T-helper 17 cell (primary cell): Measurements from ENCODE around the gene MMP19. TPM values are rescaled to one million over a fixed set of nuclear protein-coding genes. Genes with fewer than 3 reads are reported as not detected.

Experiments used
- ATAC-seq: fragments of 150-1000 bp; cut with Tn5 transposase; 2 replicates; pipeline ENCODE4 v1.10.0; 2021; ENCODE audit warnings: mild to moderate bottlenecking, moderate library complexity
- DNase-seq, 3 donors: peaks; one replicate each; pipeline versions ENCODE4 v3.0.0 to v3.0.0-alpha.2; 2020 to 2021
- H3K9me3 ChIP-seq: one replicate; pipeline ENCODE4 v1.7.0; 2013; ENCODE audit warnings: low read length, mild to moderate bottlenecking; ENCODE audit not compliant: control insufficient read depth, poor library complexity, severe bottlenecking
- H3K27ac Mint-ChIP-seq: one replicate; pipeline ENCODE4 v1.8.0; 2022; ENCODE audit warnings: mild to moderate bottlenecking, moderate library complexity, mixed read lengths
- H3K27me3 Mint-ChIP-seq: one replicate; pipeline ENCODE4 v1.8.0; 2022; ENCODE audit warnings: mixed read lengths
- H3K36me3 Mint-ChIP-seq: one replicate; pipeline ENCODE4 v1.8.0; 2022; ENCODE audit warnings: low read depth, mixed read lengths
- H3K4me1 Mint-ChIP-seq: one replicate; pipeline ENCODE4 v1.8.0; 2022; ENCODE audit warnings: mild to moderate bottlenecking, mixed read lengths
- H3K4me3 Mint-ChIP-seq: one replicate; pipeline ENCODE4 v1.8.0; 2022; ENCODE audit warnings: mild to moderate bottlenecking, moderate library complexity, mixed read lengths
- total RNA-seq, 4 donors: library from RNA in 2 of 4; stranded (reverse) in 2 of 4; gene quantifications; one replicate each; pipeline ENCODE4 v1.2.3 and lab custom pipeline; 2022 to 2026

The MMP19 gene
- total RNA-seq, 2 donors from 2014 or later = not detected

- Mint-ChIP-seq H3K27ac (no peak within 1 kb of the TSS), H3K36me3 (peaks cover 7% of the 10 kb centered on the region), H3K27me3 (no peaks in the 10 kb centered on the region), H3K4me1 (peaks cover 21% of the 10 kb centered on the region), H3K4me3 (no peak within 1 kb of the TSS)
- no peaks in the 10 kb centered on the region for H3K9me3 ChIP-seq
- DNase-seq (peak; percentile 85 to 93 (median 87)), ATAC-seq (peak; percentile 93)
Measured at GRCh38 chr12:55817345-55818139, 25.2 kb downstream of the MMP19 start, which contains the start of the genes ORMDL2 and SARNP. Gene ORMDL2, plus strand, starts transcription at chr12:55818041. Its CDS starts 959 bp downstream, at chr12:55819000. Gene SARNP, minus strand, starts transcription at chr12:55817724. Its CDS starts 23 bp downstream, at chr12:55817701.

DNA sequence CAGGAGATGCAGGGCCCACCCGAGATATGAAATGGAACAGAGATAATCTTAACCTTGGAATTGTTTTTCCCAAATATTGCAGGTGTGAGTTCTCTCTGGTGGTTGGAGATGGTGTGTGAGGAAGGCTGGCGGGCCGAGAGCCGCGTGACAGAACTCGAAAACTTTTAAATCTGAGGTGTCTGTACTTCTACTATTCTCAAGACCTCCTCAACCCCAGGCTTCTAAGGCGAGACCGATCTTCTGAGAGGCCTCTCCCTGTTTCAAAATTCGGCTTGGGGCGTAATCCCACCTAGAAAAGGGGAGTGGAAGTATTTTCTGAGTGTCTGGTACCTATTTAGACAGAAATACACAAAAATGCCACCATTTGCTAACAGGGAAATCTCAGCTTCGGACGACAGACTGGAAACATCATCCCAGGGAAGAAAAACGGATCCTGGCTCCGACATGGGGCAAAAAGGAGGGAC lies 25.8 kb downstream of the MMP19 start:
- ATAC-seq (no peak), DNase-seq (no peak)
- Mint-ChIP-seq H3K27me3 (no peaks in the 10 kb centered on the region), H3K27ac (no peak overlapping the region), H3K4me1 (peaks cover 28% of the 10 kb centered on the region), H3K36me3 (peaks cover 9% of the 10 kb centered on the region), H3K4me3 (no peak overlapping the region)
- H3K9me3 ChIP-seq = no peaks in the 10 kb centered on the region

DNA sequence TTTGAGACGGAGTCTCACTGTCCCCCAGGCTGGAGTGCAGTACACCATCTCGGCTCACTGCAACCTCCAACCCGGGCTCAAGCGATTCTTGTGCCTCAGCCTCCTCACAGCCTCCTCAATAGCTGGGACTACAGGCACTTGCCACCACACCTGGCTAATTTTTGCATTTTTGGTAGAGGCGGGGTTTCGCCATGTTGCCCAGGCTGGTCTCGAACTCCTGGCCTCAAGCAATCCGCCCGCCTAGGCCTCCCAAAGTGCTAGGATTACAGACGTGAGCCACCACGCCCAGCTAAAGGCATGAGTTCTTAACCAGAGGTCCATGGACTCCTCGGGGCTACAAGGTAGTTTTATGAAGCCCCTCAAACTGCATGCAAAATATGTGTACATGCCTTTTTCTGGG lies 27.3 kb downstream of the MMP19 start:
- H3K4me3 Mint-ChIP-seq = no peak overlapping the region
- H3K4me1 Mint-ChIP-seq = peaks cover 35% of the 10 kb centered on the region
- ATAC-seq (no peak), DNase-seq (no peak)
- no peaks in the 10 kb centered on the region for H3K27me3 Mint-ChIP-seq
- H3K9me3 ChIP-seq = no peaks in the 10 kb centered on the region
- H3K36me3 Mint-ChIP-seq = peaks cover 9% of the 10 kb centered on the region
- H3K27ac Mint-ChIP-seq = no peak overlapping the region

- Mint-ChIP-seq H3K27me3 (no peaks in the 10 kb centered on the region), H3K4me1 (peaks cover 35% of the 10 kb centered on the region), H3K36me3 (peaks cover 9% of the 10 kb centered on the region), H3K27ac (no peak overlapping the region), H3K4me3 (no peak overlapping the region)
- no peak for DNase-seq
- H3K9me3 ChIP-seq = no peaks in the 10 kb centered on the region
- ATAC-seq = no peak
Measured at GRCh38 chr12:55814257-55814656, 28.5 kb downstream of the MMP19 start.

DNA sequence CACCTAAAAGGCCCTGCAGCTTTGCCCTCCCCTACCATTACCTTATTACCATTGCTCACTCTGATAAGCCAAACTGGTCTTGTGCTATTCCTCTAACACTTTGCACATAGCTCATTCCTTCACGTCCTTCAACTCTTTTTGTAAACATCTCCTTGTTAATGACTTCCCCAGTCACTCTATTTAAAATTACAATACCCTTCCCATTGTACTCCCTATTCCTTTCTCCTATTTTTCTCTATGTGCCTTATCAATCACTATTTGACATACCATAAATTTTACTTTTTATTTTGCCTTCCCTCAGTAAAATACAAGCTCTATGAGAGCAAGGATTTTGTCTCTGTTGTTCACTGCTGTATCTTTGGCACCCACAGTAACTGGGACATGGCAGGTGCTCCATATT lies 30.6 kb downstream of the MMP19 start:
- Mint-ChIP-seq H3K4me1 (peaks cover 38% of the 10 kb centered on the region), H3K27me3 (no peaks in the 10 kb centered on the region), H3K27ac (peak overlapping the region; percentile 57), H3K4me3 (peak overlapping the region; percentile 57), H3K36me3 (peaks cover 9% of the 10 kb centered on the region)
- DNase-seq (no peak), ATAC-seq (no peak)
- no peaks in the 10 kb centered on the region for H3K9me3 ChIP-seq

DNA sequence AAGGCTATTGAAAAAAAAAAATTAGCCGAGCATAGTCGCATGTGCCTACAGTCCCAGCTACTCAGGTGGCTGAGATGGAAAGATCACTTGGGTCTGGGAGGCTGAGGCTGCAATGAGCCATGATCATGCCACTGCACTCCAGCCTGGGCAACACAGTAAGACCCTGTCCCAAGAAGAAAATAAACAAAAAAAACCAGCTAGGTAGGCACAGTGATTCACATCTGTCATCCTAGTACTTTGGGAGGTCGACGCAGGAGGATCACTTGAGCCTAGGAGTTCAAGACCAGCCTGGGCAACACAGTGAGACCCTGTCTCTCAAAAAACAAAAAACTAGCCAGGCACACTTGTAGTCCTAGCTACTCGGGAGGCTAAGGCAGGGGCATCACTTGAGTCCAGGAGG lies 33.5 kb downstream of the MMP19 start:
- H3K36me3 Mint-ChIP-seq = peaks cover 8% of the 10 kb centered on the region
- peaks cover 37% of the 10 kb centered on the region for H3K4me1 Mint-ChIP-seq
- no peak for ATAC-seq
- H3K27me3 Mint-ChIP-seq = no peaks in the 10 kb centered on the region
- H3K4me3 Mint-ChIP-seq = no peak overlapping the region
- H3K9me3 ChIP-seq = no peaks in the 10 kb centered on the region
- H3K27ac Mint-ChIP-seq = no peak overlapping the region
- DNase-seq = no peak

DNA sequence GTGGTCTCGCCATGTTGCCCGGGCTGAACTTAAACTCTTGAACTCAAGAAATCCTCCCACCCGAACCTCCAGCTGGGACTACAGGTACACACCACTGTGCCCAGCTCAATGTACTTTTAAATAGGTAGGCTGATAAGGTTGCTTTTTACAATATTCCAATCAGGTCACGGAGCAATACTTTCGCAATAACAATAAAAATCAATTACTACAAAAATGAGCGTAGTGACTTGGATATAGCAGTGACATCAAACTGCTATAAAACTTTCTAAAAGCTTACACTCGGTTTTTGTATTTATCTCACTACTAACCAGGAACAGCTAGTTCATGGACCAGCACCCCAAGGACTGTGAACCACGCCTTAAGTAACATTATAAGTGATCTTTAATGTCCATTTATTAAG lies 35.8 kb downstream of the MMP19 start:
- Mint-ChIP-seq H3K27ac (peak overlapping the region; percentile 39), H3K4me3 (no peak overlapping the region), H3K4me1 (peaks cover 24% of the 10 kb centered on the region), H3K27me3 (no peaks in the 10 kb centered on the region), H3K36me3 (peaks cover 2% of the 10 kb centered on the region)
- DNase-seq = no peak
- no peak for ATAC-seq
- no peaks in the 10 kb centered on the region for H3K9me3 ChIP-seq

- Mint-ChIP-seq H3K36me3 (peaks cover 5% of the 10 kb centered on the region), H3K27me3 (no peaks in the 10 kb centered on the region), H3K4me3 (no peak overlapping the region), H3K27ac (peak overlapping the region; percentile 43), H3K4me1 (peaks cover 4% of the 10 kb centered on the region)
- no peak for DNase-seq
- ATAC-seq = no peak
- H3K9me3 ChIP-seq = no peaks in the 10 kb centered on the region
Measured at GRCh38 chr12:55797550-55797949, 45.2 kb downstream of the MMP19 start.

GRCh38 chr12:55797068-55797467 lies 45.7 kb downstream of the MMP19 start:
- DNase-seq = no peak
- Mint-ChIP-seq H3K4me3 (no peak overlapping the region), H3K27ac (peak overlapping the region; percentile 74), H3K27me3 (no peaks in the 10 kb centered on the region), H3K4me1 (peaks cover 4% of the 10 kb centered on the region), H3K36me3 (peaks cover 5% of the 10 kb centered on the region)
- ATAC-seq = no peak
- no peaks in the 10 kb centered on the region for H3K9me3 ChIP-seq

- DNase-seq (no peak), ATAC-seq (no peak)
- Mint-ChIP-seq H3K4me1 (peaks cover 5% of the 10 kb centered on the region), H3K4me3 (no peak overlapping the region), H3K27me3 (no peaks in the 10 kb centered on the region), H3K36me3 (peaks cover 5% of the 10 kb centered on the region), H3K27ac (peak overlapping the region; percentile 74)
- no peaks in the 10 kb centered on the region for H3K9me3 ChIP-seq
Measured at GRCh38 chr12:55795950-55796349, 46.8 kb downstream of the MMP19 start.

GRCh38 chr12:55789893-55790292 lies 52.8 kb downstream of the MMP19 start:
- H3K36me3 Mint-ChIP-seq = peaks cover 3% of the 10 kb centered on the region
- H3K9me3 ChIP-seq = no peaks in the 10 kb centered on the region
- H3K4me3 Mint-ChIP-seq = no peak overlapping the region
- H3K27me3 Mint-ChIP-seq = no peaks in the 10 kb centered on the region
- DNase-seq (no peak), ATAC-seq (no peak)
- peaks cover 10% of the 10 kb centered on the region for H3K4me1 Mint-ChIP-seq
- no peak overlapping the region for H3K27ac Mint-ChIP-seq

GRCh38 chr12:55789171-55789570 lies 53.6 kb downstream of the MMP19 start:
- peaks cover 10% of the 10 kb centered on the region for H3K4me1 Mint-ChIP-seq
- no peak overlapping the region for H3K4me3 Mint-ChIP-seq
- H3K27ac Mint-ChIP-seq = no peak overlapping the region
- DNase-seq (no peak), ATAC-seq (no peak)
- no peaks in the 10 kb centered on the region for H3K27me3 Mint-ChIP-seq
- H3K36me3 Mint-ChIP-seq = peaks cover 3% of the 10 kb centered on the region
- no peaks in the 10 kb centered on the region for H3K9me3 ChIP-seq

- Mint-ChIP-seq H3K27ac (no peak overlapping the region), H3K4me3 (no peak overlapping the region), H3K4me1 (peaks cover 10% of the 10 kb centered on the region), H3K36me3 (peaks cover 3% of the 10 kb centered on the region), H3K27me3 (no peaks in the 10 kb centered on the region)
- ATAC-seq = no peak
- H3K9me3 ChIP-seq = no peaks in the 10 kb centered on the region
- DNase-seq = no peak
Measured at GRCh38 chr12:55788546-55788945, 54.2 kb downstream of the MMP19 start.
